Kidney tubule cell (primary cell): Measurements from ENCODE around the gene NPPC.
A peak's percentile ranks its signal among the peaks of the same experiment; 100 is the strongest.
"Not testable (repeated sequence)": the region's sequence is repeated elsewhere in the genome, so short reads cannot be mapped to it uniquely, and the experiment has no call there.

Experiments
- DNase-seq: peaks from one replicate; pipeline ENCODE4 v3.0.0-alpha.2; 2018; ENCODE audit warnings: low spot score

Gene NPPC

GRCh38 chr2:231920366-231920765 lies 5.8 kb downstream of the NPPC start:
- no peak for DNase-seq

DNA sequence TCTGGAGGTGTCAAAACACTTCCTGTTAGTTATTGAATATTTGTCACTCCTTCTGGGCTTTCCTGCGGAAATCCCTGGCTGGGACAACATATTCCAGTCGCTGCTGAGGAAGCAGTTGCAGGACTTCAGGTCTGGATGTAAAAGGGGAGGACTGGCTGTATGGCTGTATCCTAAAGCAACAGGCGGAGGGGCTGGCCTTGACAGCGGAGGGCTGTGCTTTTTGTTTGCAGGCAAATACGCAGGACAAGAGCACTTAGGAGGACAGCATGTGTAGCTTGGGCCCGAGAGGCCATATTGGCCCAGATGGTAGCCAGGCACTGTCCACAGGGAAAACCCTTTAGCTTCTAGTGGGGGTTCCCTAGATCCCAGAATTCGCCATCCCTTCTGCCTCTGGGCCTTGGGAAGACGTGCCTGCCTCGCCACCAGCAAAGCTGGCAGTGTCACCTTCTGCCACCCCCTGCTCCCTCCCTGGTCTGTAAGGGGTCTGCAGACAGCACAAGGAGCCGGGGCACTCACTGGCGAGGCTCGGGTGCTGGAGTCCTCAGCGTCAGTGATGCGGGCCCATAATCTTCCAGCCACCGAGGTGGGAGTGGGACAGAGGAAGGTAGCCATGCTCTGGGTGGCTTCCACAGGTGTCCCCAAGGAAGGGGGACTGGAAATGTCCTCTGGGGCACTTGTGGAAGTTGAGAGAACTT lies 6.7 kb downstream of the NPPC start:
- no peak for DNase-seq

DNA sequence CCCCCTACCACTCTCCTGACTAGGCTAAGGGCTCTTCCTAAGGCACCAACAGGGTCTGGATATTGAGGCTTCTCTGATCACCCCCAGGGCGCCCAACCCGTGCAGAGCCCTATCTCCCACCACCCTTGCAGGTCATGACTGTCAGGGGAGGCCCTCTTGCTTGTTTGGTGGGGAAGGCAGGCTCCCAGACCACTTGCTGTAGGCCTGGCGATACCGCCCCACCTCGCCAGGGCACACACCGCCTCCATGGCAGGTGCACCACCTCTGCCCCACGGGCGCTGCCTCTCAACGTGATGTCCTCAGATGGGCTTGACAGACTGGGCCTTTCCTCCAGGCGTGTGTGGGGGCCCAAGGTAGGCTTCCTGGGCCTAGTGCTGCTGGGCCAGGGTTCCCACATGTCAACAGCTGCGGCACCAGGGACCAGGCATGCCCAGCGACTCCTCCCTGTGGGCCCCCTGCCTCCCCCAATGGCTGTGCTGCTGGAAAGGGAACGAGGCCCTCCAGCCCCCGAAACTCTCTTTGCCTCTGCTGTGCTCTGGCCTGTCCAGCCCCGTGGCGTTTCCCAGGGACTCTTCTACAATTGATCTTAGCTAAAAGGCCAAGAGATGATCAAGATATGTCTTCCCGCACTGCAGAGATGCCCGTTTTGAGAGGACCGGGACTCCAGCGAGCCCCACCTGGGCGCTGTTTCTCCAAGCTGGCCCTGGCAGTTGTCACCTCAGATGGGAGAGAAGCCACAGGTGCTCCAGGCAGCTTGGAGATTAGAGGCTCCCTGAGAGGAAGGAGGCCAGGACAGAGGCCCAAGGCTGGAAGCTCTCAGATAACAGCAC lies 7.5 kb downstream of the NPPC start:
- DNase-seq, result no peak

DNA sequence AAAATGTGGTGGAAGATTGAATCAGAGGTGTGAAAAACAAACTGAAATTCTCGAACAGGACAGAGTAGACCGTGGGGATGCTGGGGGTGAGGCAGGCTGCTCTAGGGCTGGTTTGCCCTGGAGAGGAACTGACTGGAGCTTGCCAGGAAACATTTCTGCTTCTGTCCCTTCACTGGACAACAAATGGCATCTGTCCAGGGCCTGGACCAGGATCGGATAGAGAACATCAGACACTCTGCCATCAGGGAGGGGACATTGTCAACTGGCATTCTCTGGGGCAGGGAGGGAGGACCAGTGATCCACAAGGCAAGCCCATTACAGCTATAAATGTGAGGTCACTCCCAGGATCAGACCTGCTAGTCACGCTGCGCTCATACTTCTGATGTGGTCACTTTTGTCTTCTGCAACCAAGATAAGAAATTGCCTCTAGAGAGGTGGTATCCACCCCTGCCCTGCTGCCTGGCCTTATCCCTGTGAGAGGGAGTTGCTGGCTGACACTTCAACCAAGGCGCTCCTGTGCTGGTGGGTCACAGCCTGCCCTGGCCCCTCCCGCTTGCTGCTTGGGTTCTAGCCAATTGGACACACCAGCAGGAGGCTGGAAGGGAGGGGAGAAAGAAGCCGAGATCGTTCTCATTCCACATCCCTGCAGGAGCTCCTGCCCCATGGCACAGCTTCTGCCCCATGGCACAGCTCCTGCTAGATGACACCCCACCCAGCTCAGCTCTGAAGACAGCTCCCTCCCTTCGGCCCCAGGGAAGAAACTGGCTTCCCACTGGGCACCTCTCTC lies 8.7 kb downstream of the NPPC start:
- DNase-seq, result no peak

DNA sequence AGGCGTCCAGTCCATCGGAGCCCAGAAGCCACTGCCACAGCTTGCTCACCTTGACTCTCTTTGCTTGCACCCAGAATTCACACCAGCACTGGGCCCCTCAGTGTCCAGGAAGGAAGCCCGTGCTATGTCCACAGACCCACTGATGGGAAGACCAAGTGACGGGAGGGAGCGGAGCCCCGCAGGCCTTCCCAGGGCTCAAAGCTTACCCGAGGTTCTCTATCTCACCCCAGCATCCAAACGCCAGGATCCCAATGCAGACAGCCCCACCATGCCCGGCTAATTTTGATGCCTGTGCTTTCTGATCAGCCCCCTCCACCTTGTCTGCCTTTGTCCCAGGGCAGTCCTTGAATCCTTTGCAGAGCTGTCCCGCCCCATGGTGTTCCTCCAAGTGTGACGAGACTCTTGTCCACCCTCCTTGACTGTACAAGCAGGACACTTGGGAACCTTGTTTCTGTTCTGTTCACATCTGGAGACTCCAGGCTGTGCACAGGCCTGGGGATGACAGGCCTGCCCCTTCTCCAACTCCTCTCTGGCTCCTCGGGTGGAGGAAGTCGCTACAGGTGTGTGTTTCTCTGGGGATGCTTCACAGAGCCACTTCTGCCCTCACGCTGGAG lies 12.0 kb downstream of the NPPC start:
- DNase-seq, result no peak

DNA sequence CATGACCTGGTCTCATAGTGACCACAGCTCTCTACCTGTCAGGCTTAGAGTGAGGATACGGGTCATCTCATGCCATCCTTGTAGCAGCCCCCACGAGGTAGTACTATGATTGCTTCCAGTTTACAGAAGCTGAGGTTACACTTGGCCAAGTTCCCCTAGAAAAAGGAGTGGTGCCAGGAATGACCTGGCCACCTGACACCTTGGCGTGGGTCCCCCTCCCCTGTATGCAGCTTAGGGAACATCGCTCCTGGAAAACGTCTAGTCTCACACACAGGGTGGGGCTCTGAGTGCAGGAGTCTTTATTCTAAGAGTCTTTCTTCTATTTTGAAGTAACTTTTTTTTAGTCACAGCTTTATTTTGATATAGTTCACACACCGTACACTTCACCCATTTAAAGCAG lies 14.8 kb downstream of the NPPC start:
- no peak for DNase-seq

DNA sequence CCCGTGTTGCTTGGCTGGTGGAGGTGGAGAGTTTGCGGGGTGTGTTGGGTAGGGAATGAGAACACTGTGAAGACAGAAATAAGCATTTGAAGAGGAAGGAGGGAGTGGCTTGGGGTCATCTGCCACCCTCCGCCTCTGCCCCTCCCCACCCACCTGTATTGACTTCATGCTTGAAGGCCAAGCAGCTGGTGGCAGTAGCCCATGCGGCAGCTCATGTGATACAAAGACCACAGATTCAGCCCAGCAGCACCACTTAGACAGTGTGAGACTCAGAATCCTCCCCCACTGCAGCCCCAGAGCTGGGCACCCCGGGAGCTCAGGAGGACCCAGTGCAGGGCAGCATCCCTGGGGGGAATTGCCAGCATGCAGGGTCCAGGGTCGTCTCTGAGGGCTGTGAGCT lies 15.4 kb downstream of the NPPC start:
- no peak for DNase-seq

GRCh38 chr2:231910161-231910560 lies 16.0 kb downstream of the NPPC start:
- DNase-seq, result not testable (repeated sequence)

DNA sequence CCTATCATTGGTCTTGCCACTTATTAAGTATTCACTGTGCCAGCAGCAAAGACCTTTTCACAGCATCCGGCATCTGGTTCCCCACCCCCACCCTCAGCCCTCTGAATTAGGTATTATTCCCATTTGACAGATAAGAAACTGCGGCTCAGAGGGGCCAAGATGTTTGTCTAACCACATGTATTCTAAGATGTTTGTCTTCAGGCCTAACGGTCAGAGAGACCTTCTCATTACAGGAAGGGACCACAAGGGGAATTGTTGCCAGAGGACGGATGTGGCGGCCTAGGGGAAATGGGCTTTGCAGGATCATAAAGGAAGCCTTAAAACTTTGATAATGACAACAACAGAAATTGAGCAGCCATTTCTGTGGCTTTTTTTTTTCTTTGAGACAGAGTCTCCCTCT lies 16.6 kb downstream of the NPPC start:
- DNase-seq, result no peak

DNA sequence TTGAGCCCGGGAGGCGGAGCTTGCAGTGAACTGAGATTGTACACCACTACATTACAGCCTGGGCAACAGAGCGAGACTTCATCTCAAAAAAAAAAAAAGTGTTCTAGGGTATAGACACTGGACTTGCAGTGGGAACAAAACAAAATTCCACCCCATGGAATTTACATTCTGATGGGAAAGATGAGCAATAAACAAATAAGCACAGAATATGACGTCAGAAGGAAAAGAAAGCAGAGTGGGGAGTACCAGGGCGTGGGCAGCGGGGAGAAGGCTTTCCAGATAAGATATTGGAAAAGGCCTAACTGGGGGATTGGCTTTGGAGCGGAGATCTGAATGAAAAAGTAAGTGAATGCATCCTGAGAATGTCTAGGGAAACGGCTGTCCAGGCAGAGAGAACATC lies 17.6 kb downstream of the NPPC start:
- DNase-seq, result no peak

- no peak for DNase-seq
Observed at GRCh38 chr2:231907765-231908164, 18.4 kb downstream of the NPPC start.

GRCh38 chr2:231905026-231905425 lies 21.2 kb downstream of the NPPC start:
- no peak for DNase-seq

GRCh38 chr2:231904161-231904611 lies 22.0 kb downstream of the NPPC start:
- no peak for DNase-seq

DNA sequence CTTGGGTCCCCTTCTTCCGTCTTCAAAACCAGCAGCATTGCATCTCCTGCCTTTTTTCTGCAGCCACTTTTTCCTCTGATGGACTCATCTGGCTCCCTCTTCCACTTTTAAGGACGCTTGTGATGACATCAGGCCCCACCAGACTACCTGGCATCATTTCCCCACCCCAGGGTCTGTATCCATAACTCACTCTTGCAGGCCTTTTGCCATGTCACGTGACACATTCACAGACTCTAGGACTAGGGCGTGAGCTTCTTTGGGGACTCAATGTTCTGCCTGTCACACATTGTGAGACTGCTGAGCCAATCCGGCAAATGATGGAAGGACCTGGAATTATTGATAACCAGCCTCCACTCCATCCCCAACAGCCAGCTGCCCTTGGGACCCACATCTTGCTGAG lies 23.6 kb downstream of the NPPC start:
- no peak for DNase-seq

DNA sequence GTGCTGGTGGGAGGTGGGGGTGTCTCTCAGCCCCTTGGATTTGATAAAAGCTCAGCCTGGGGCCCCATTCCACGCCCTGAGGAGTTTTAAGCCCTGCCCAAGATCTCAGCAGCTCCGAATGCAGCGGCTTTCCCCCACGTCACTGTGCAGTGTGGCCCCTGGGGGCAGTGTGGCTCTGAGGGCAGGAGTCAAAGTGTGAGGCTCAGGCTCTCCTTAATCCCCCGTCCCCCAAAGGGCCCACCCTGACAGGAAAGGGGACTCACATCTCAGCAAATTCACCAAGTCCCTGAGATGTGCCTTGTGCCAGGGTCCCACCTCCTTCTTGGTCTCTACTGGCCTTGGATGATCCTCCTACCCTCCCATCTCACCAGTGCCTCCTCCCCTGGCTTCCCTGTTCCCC lies 25.2 kb downstream of the NPPC start:
- no peak for DNase-seq

DNA sequence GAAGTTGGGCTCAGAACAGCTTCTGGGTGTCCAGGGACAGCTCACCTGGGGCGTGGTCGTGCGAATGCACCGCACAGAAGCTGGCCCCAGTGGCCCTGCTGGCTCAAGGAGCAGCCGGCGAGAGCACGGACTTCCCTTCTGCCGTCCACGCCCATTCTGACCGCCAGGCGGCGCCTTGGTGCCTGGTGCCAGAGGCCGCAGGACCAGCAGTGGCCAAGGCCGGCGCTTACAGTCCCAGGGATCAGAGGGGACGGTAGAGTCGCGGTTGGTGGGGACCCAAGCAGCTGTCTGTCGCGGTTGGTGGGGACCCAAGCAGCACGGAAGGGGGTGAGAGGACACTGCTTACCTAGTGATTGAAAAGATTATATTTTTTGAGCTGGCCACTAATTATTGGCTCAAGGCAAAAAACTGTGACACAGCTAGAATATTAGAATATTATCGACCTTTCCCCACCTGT lies 25.7 kb downstream of the NPPC start:
- DNase-seq, result peak; percentile 74

DNA sequence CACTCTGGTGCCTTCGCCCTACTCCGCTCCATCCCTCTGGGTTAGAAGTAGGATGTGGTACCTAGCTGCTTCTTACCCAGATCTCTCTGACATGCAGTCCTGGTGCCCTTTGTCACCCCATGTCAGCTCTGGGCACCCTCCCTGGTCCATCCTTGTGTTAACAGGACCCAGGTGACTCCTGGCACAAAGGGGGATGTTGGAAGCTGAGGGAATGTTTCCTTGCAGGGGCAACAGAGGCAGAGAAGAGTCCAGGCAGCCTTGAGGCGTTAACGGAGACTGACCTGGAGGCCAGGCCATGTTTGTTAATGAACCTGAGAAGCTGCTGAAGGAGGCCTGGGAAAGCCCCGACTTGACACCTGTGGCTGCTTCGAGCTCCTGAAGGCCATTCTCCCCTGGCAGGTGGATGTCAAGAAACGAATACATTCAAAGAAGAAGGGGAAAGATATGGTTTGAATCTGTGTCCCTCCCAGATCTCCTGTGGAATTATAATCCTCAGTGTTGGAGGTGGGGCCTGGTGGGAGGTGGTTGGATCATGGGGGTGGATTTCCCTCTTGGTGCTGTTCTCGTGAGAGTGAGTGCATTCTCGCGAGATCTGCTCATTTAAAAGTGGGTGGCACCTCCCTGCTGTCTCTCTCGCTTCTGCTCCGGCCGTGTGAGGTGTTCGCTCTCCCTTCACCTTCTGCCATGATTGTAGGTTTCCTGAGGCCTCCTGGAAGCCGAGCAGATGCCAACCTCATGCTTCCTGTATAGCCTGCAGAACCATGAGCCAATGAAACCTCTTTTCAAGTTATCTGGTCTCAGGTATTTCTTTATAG lies 31.4 kb downstream of the NPPC start:
- DNase-seq, result no peak

- DNase-seq, result no peak
Observed at GRCh38 chr2:231891514-231891905, 34.7 kb downstream of the NPPC start.

GRCh38 chr2:231890896-231891513 lies 35.2 kb downstream of the NPPC start:
- DNase-seq, result no peak

DNA sequence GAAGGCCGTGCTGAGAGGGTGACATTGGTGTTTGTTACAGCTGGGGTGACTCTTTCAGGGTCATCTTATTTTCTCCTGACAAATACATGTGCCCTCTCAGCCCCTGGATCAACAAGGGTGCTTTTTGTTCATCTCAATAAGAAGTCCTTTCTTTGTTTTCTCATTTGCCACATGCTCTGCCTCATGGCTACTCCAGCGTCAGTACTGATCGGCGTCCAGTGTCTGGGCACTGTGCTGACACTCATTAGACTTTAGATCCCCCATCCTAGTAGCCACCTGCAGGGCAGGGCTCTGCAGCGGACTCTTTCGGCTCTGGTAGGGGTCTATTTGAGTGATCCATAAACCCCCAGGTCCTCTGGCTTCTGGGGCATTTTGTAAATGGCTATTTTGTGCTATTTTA lies 38.4 kb downstream of the NPPC start:
- no peak for DNase-seq
